ENCODE data around the gene DHPS.

- TF ChIP-seq MTERF4 (CRISPR knock-in tag; IDR thresholded peaks at IDR 0.05) (no peak), HDAC6 (IDR thresholded peaks at IDR 0.05; ENCODE audit: low read depth, low read length) (no peak), ZZZ3 (CRISPR knock-in tag; IDR thresholded peaks at IDR 0.05; ENCODE audit: borderline replicate concordance) (no peak), CEBPB (IDR thresholded peaks at IDR 0.05; ENCODE audit: borderline replicate concordance, low read depth, low read length) (no peak), SMARCC2 (IDR thresholded peaks at IDR 0.05) (no peak), POLR2A (IDR thresholded peaks at IDR 0.05; ENCODE audit: insufficient read depth in 1 of 2, low read depth in 2 of 2, low read length in 2 of 2) (no peak), FOXM1 (CRISPR knock-in tag; IDR thresholded peaks at IDR 0.05) (no peak), NONO (IDR thresholded peaks at IDR 0.05) (no peak), NONO (CRISPR knock-in tag; conservative IDR thresholded peaks at IDR 0.05) (no peak), ZNF354B (CRISPR knock-in tag; IDR thresholded peaks at IDR 0.05) (no peak), HDAC2 (CRISPR knock-in tag; IDR thresholded peaks at IDR 0.05) (no peak)
- TF ChIP-seq, protein P1, sequence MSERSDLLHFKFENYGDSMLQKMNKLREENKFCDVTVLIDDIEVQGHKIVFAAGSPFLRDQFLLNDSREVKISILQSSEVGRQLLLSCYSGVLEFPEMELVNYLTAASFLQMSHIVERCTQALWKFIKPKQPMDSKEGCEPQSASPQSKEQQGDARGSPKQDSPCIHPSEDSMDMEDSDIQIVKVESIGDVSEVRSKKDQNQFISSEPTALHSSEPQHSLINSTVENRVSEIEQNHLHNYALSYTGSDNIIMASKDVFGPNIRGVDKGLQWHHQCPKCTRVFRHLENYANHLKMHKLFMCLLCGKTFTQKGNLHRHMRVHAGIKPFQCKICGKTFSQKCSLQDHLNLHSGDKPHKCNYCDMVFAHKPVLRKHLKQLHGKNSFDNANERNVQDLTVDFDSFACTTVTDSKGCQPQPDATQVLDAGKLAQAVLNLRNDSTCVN (CRISPR knock-in tag; IDR thresholded peaks at IDR 0.05; ENCODE audit: borderline replicate concordance), result no peak
Measured at GRCh38 chr19:12642506-12642905, 39.2 kb downstream of the DHPS start.
